ENCODE results near the gene KCNJ6. TPM values are rescaled to one million over a fixed set of nuclear protein-coding genes. Genes with fewer than 3 reads are reported as not detected.

Gene KCNJ6
- total and polyA plus RNA-seq, 2 donors from 2014 or later, result 0.06 TPM; not detected in 1

DNA sequence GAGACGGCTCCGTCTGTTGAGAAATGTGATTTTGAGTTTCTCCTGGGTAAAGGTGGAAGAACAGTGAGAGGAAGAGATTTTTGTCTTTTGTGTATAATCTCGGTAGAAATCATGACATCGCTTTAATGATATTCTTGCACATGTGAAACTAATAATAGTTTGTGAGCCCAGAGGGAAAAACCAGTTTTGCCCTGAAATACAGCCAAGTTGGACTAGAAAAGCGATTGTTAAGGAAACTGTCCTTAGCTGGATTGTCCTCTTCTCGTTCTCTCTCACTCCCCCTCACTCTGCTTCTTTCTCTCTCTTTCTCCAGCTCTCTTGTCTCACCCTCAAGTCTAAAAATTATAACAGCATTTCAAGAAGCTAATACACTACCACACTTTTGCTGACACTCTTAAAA lies 17.1 kb downstream of the KCNJ6 start:
- Histone ChIP-seq H3K9ac (ENCODE audit: low read length in 3 of 3) (no peak overlapping the region), H3K36me3 (ENCODE audit: control insufficient read depth in 2 of 3, insufficient read depth in 3 of 3, low read length in 3 of 3) (no peaks in the 10 kb centered on the region), H3K4me3 (ENCODE audit: low read length in 3 of 3) (no peak overlapping the region), H3K9me3 (ENCODE audit: control insufficient read depth in 2 of 3, insufficient read depth in 1 of 3, low read length in 3 of 3) (no peaks in the 10 kb centered on the region), H3K27me3 (ENCODE audit: control insufficient read depth, insufficient read depth, low read length) (no peaks in the 10 kb centered on the region), H3K4me1 (ENCODE audit: control insufficient read depth in 2 of 3, insufficient read depth in 2 of 3, low read depth in 1 of 3, low read length in 3 of 3) (no peaks in the 10 kb centered on the region), H3K27ac (ENCODE audit: low read depth in 2 of 2, low read length in 2 of 2) (no peak overlapping the region)
- DNase-seq (no peak), FAIRE-seq (no peak)
- TF ChIP-seq, protein P1, sequence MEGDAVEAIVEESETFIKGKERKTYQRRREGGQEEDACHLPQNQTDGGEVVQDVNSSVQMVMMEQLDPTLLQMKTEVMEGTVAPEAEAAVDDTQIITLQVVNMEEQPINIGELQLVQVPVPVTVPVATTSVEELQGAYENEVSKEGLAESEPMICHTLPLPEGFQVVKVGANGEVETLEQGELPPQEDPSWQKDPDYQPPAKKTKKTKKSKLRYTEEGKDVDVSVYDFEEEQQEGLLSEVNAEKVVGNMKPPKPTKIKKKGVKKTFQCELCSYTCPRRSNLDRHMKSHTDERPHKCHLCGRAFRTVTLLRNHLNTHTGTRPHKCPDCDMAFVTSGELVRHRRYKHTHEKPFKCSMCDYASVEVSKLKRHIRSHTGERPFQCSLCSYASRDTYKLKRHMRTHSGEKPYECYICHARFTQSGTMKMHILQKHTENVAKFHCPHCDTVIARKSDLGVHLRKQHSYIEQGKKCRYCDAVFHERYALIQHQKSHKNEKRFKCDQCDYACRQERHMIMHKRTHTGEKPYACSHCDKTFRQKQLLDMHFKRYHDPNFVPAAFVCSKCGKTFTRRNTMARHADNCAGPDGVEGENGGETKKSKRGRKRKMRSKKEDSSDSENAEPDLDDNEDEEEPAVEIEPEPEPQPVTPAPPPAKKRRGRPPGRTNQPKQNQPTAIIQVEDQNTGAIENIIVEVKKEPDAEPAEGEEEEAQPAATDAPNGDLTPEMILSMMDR (IDR thresholded peaks at IDR 0.05; ENCODE audit: borderline replicate concordance, extremely low read depth, insufficient read depth), result no peak
- intact Hi-C loops (cut with DNase I), result no loop called here

GRCh38 chr21:37896788-37897187 lies 19.5 kb downstream of the KCNJ6 start:
- Histone ChIP-seq H3K4me3 (ENCODE audit: low read length in 3 of 3) (no peak overlapping the region), H3K36me3 (ENCODE audit: control insufficient read depth in 2 of 3, insufficient read depth in 3 of 3, low read length in 3 of 3) (no peaks in the 10 kb centered on the region), H3K9ac (ENCODE audit: low read length in 3 of 3) (no peak overlapping the region), H3K9me3 (ENCODE audit: control insufficient read depth in 2 of 3, insufficient read depth in 1 of 3, low read length in 3 of 3) (no peaks in the 10 kb centered on the region), H3K27ac (ENCODE audit: low read depth in 2 of 2, low read length in 2 of 2) (no peak overlapping the region), H3K4me1 (ENCODE audit: control insufficient read depth in 2 of 3, insufficient read depth in 2 of 3, low read depth in 1 of 3, low read length in 3 of 3) (no peaks in the 10 kb centered on the region), H3K27me3 (ENCODE audit: control insufficient read depth, insufficient read depth, low read length) (no peaks in the 10 kb centered on the region)
- DNase-seq (no peak), FAIRE-seq (no peak)
- TF ChIP-seq, protein P1 (IDR thresholded peaks at IDR 0.05; ENCODE audit: borderline replicate concordance, extremely low read depth, insufficient read depth), result no peak
- intact Hi-C loops (cut with DNase I), result no loop called here

DNA sequence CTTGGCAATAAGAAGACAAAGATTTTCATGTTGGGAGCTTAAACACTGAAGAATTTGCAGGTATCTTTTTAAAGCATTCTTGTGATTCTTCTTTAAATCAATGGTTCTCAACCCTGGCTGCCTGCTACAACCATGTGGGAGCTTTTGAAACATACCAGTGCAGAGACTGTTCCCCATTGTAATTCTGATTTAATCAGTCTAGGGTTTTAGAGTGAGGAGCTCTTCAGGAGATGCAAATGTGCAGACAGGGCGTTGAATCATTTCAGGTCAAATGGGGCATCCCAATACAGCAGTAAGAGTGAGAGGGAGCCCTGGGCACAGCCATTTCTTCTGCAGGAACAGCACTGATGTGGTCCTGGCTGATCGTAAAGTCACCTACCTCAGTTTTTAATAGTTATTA lies 24.3 kb downstream of the KCNJ6 start:
- Histone ChIP-seq H3K27ac (ENCODE audit: low read depth in 2 of 2, low read length in 2 of 2) (no peak overlapping the region), H3K27me3 (ENCODE audit: control insufficient read depth, insufficient read depth, low read length) (no peaks in the 10 kb centered on the region), H3K36me3 (ENCODE audit: control insufficient read depth in 2 of 3, insufficient read depth in 3 of 3, low read length in 3 of 3) (no peaks in the 10 kb centered on the region), H3K4me3 (ENCODE audit: low read length in 3 of 3) (no peak overlapping the region), H3K9ac (ENCODE audit: low read length in 3 of 3) (no peak overlapping the region), H3K4me1 (ENCODE audit: control insufficient read depth in 2 of 3, insufficient read depth in 2 of 3, low read depth in 1 of 3, low read length in 3 of 3) (no peaks in the 10 kb centered on the region), H3K9me3 (ENCODE audit: control insufficient read depth in 2 of 3, insufficient read depth in 1 of 3, low read length in 3 of 3) (no peaks in the 10 kb centered on the region)
- intact Hi-C loops (cut with DNase I), result no loop called here
- TF ChIP-seq, protein P1 (IDR thresholded peaks at IDR 0.05; ENCODE audit: borderline replicate concordance, extremely low read depth, insufficient read depth), result no peak
- DNase-seq (no peak), FAIRE-seq (no peak)

- FAIRE-seq, result no peak
- TF ChIP-seq, protein P1 (IDR thresholded peaks at IDR 0.05; ENCODE audit: borderline replicate concordance, extremely low read depth, insufficient read depth), result no peak
These were observed 27.6 kb downstream of the KCNJ6 start for GRCh38 chr21:37888659-37889058.

More at GRCh38 chr21:37888659-37889058, 27.6 kb downstream of the KCNJ6 start:
- H3K9ac ChIP-seq (ENCODE audit: low read length in 3 of 3), result no peak overlapping the region
- intact Hi-C loops (cut with DNase I), result no loop called here
- H3K4me1 ChIP-seq (ENCODE audit: control insufficient read depth in 2 of 3, insufficient read depth in 2 of 3, low read depth in 1 of 3, low read length in 3 of 3), result no peaks in the 10 kb centered on the region
- no peaks in the 10 kb centered on the region for H3K36me3 ChIP-seq (ENCODE audit: control insufficient read depth in 2 of 3, insufficient read depth in 3 of 3, low read length in 3 of 3)
- H3K9me3 ChIP-seq (ENCODE audit: control insufficient read depth in 2 of 3, insufficient read depth in 1 of 3, low read length in 3 of 3), result no peaks in the 10 kb centered on the region
- H3K4me3 ChIP-seq (ENCODE audit: low read length in 3 of 3), result no peak overlapping the region
- no peak overlapping the region for H3K27ac ChIP-seq (ENCODE audit: low read depth in 2 of 2, low read length in 2 of 2)
- no peak for DNase-seq
- no peaks in the 10 kb centered on the region for H3K27me3 ChIP-seq (ENCODE audit: control insufficient read depth, insufficient read depth, low read length)

Measured in kidney (tissue), 14 donors.